ENCODE measurements around the gene PROK1.

- no peak for TF ChIP-seq CTCF (IDR thresholded peaks at IDR 0.05)
- no peak for TF ChIP-seq EP300 (IDR thresholded peaks at IDR 0.05)
Observed at GRCh38 chr1:110465814-110466380, 14.9 kb downstream of the PROK1 start.

Data from suprapubic skin (tissue), 3 donors.